ENCODE data around the gene LRP1B. TPM values are rescaled to one million over a fixed set of nuclear protein-coding genes. Genes with fewer than 3 reads are reported as not detected.

LRP1B gene
- total RNA-seq, 4 donors from 2014 or later: 37.1 to 82.7 (median 50.9) TPM

DNA sequence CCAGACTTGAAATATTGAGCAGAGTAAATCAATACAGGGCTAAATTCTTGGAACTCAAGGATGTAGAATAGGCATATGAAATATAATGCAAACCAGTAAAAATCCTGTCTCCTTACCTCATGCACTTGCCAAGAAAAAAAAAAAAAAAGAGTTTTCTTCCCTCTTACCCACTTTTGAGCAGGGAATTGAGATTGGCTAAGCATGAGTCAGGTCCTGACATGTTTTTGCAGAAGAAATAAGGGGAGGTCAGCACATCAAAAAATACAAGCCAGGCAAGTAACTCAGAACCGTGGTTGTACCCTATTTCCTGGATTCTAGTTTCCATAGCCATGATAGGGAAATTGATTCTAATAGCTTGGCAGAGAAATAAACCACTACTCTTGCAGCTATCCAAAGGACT lies 1526.7 kb downstream of the LRP1B start:
- no peak for DNase-seq
- no peaks in the 10 kb centered on the region for H3K9me3 ChIP-seq
- no peaks in the 10 kb centered on the region for H3K4me1 ChIP-seq
- 38 to 82% methylated on average over 1 of the region's 1 CpG for WGBS, 2 donors
- H3K27ac ChIP-seq: no peak overlapping the region
- H3K36me3 ChIP-seq: no peaks in the 10 kb centered on the region
- intact Hi-C loops (cut with DNase I): no loop called here
- no peak overlapping the region for H3K4me3 ChIP-seq (replicated peaks in 1 of 3)
- TF ChIP-seq, protein P1, sequence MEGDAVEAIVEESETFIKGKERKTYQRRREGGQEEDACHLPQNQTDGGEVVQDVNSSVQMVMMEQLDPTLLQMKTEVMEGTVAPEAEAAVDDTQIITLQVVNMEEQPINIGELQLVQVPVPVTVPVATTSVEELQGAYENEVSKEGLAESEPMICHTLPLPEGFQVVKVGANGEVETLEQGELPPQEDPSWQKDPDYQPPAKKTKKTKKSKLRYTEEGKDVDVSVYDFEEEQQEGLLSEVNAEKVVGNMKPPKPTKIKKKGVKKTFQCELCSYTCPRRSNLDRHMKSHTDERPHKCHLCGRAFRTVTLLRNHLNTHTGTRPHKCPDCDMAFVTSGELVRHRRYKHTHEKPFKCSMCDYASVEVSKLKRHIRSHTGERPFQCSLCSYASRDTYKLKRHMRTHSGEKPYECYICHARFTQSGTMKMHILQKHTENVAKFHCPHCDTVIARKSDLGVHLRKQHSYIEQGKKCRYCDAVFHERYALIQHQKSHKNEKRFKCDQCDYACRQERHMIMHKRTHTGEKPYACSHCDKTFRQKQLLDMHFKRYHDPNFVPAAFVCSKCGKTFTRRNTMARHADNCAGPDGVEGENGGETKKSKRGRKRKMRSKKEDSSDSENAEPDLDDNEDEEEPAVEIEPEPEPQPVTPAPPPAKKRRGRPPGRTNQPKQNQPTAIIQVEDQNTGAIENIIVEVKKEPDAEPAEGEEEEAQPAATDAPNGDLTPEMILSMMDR (IDR thresholded peaks at IDR 0.05): no peak
- no peak for TF ChIP-seq POLR2A (IDR thresholded peaks at IDR 0.05)
- no peaks in the 10 kb centered on the region for H3K27me3 ChIP-seq

DNA sequence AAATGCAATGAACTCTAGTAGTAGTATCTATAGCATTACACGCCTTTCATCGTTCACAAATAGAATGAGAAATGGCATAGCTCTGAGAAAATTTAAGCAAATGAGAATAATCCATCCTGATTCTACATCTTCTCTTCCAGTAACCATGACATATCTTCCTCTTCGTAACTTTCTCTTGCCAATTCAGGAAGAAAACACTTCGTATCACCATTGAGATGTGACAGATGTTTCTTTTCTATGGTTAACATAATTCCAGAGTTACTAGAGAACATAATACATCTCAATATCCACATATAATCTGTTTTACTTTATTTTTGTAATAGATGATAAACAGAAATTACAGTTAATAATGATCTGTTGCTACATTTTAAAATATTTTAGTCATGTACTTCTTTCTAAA lies 1527.4 kb downstream of the LRP1B start:
- no peak overlapping the region for H3K4me3 ChIP-seq (replicated peaks in 1 of 3)
- H3K36me3 ChIP-seq: no peaks in the 10 kb centered on the region
- H3K27me3 ChIP-seq: no peaks in the 10 kb centered on the region
- intact Hi-C loops (cut with DNase I): no loop called here
- no peak overlapping the region for H3K27ac ChIP-seq
- H3K9me3 ChIP-seq: no peaks in the 10 kb centered on the region
- H3K4me1 ChIP-seq: no peaks in the 10 kb centered on the region
- WGBS, 2 donors: 91 to 93% methylated on average over 4 of the region's 4 CpGs
- no peak for DNase-seq
- TF ChIP-seq, protein P1 (IDR thresholded peaks at IDR 0.05): no peak
- TF ChIP-seq POLR2A (IDR thresholded peaks at IDR 0.05): no peak

DNA sequence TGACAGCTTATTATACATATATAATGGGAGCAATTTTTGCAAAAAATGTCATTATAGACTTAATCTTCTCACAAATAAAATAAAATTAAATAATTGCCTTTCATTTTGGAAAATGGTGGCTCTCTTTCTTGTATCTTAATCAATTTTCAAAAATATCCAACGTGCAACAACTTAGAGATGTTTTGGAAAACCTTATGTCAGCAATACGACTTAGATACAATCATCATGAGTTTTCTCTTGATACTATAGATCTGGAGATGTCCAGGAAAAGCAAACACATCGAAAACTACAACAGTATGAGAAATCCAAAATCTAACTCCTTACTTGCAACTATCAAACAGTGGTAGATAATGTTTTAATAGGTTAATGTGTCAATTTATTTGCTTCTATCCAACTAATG lies 1529.0 kb downstream of the LRP1B start:
- intact Hi-C loops (cut with DNase I): no loop called here
- no peaks in the 10 kb centered on the region for H3K36me3 ChIP-seq
- no peaks in the 10 kb centered on the region for H3K27me3 ChIP-seq
- no peak for DNase-seq
- TF ChIP-seq, protein P1 (IDR thresholded peaks at IDR 0.05): no peak
- no peak for TF ChIP-seq POLR2A (IDR thresholded peaks at IDR 0.05)
- no peaks in the 10 kb centered on the region for H3K4me1 ChIP-seq
- no peak overlapping the region for H3K27ac ChIP-seq
- H3K4me3 ChIP-seq (replicated peaks in 1 of 3): no peak overlapping the region
- no peaks in the 10 kb centered on the region for H3K9me3 ChIP-seq
- 75 to 89% methylated on average over 3 of the region's 3 CpGs for WGBS, 2 donors

DNA sequence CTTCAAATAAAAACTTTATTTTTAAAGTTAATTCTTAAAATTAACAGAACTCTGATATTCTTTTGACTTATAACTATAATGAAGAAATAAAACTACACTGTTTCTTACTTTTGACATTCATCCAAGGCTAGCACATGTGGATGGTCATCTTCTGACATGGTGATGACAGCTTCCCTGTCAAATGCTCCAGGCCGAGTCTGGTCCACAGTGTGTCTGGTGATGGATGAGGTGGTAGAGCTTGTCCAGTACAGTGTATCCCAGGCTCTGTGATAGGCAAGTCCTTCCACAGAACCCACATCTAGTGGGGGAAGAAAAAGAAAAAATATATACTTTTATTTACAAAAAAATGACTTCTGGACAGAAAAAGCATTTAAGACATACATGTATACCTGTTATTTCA lies 1529.5 kb downstream of the LRP1B start:
- no peak for DNase-seq
- no peak overlapping the region for H3K4me3 ChIP-seq (replicated peaks in 1 of 3)
- no peaks in the 10 kb centered on the region for H3K4me1 ChIP-seq
- intact Hi-C loops (cut with DNase I): no loop called here
- no peak for TF ChIP-seq POLR2A (IDR thresholded peaks at IDR 0.05)
- TF ChIP-seq, protein P1 (IDR thresholded peaks at IDR 0.05): no peak
- no peaks in the 10 kb centered on the region for H3K36me3 ChIP-seq
- H3K27me3 ChIP-seq: no peaks in the 10 kb centered on the region
- WGBS, 2 donors: 75 to 82% methylated on average over 1 of the region's 1 CpG
- no peak overlapping the region for H3K27ac ChIP-seq
- no peaks in the 10 kb centered on the region for H3K9me3 ChIP-seq

DNA sequence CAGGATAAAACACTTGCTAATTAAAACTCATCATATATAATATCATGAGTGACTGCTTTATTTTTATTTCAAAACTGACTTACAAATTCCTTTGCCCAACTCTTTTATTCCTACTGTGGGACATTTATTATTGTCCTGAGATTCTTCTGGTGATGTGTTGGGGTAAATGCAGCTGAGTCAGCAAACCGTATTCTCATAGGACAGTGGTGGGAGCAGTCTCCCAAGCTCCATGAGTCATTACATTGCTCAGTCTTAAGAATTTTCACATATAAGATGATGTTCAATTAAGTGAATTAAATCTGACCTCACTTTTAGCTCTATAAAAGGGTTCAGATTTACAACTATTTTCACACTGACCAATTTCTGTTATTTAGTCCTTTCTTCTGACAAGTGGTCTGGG lies 1530.7 kb downstream of the LRP1B start:
- no peak for DNase-seq
- WGBS, 2 donors: 78 to 81% methylated on average over 1 of the region's 1 CpG
- H3K27me3 ChIP-seq: no peaks in the 10 kb centered on the region
- intact Hi-C loops (cut with DNase I): no loop called here
- H3K27ac ChIP-seq: no peak overlapping the region
- no peaks in the 10 kb centered on the region for H3K36me3 ChIP-seq
- H3K9me3 ChIP-seq: no peaks in the 10 kb centered on the region
- TF ChIP-seq, protein P1 (IDR thresholded peaks at IDR 0.05): no peak
- TF ChIP-seq POLR2A (IDR thresholded peaks at IDR 0.05): no peak
- H3K4me3 ChIP-seq (replicated peaks in 1 of 3): no peak overlapping the region
- H3K4me1 ChIP-seq: no peaks in the 10 kb centered on the region

Data from thyroid gland (tissue), 4 donors.